ENCODE data around the gene PSD. TPM values are rescaled to one million over a fixed set of nuclear protein-coding genes. Genes with fewer than 3 reads are reported as not detected.

Gene PSD
- total RNA-seq, 2 experiments from 2014 or later = 4.2 to 4.4 TPM

DNA sequence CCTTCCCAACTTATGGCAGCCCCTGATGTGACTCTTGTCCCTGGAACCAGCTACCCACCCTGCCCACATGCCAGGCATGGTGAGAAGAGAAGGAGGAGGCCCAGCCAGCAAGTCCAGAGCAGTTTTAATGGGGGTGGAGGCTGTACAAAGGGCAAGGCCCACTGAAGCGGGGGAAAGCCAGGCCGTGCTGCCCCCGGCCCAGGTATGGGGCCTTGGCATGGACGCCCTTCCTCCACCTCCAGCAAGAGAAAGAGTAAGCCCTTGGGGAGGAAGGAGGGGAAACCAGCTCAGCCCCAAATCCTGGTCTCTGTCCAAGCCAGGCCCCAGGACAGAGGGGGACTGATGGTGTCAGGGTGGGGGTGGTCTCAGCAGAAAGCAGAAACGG, 16.1 kb downstream of the PSD start:
- POLR2A ChIA-PET = interaction anchor here (1.0 kb wide), 1 partner anchor 9 kb away, joined by 3 read pairs; no protein-coding TSS in a partner anchor
- no peak for DNase-seq
- CTCF ChIA-PET = interaction anchor here (1.0 to 13.2 kb wide), 10 partner anchors 8 to 170 kb away, joined by 3 to 213 read pairs (median 4); partner anchors contain the start of gene NFKB2
- no peak overlapping the region for H3K27ac Mint-ChIP-seq
- no peaks in the 10 kb centered on the region for H3K9me3 Mint-ChIP-seq
- no peaks in the 10 kb centered on the region for H3K27me3 Mint-ChIP-seq
- peaks cover 46% of the 10 kb centered on the region for H3K36me3 Mint-ChIP-seq
- peaks cover 26% of the 10 kb centered on the region for H3K4me1 Mint-ChIP-seq (ENCODE audit: low read depth)
- intact Hi-C loops (cut with micrococcal nuclease) = no loop called here
- H3K4me3 Mint-ChIP-seq = no peak overlapping the region

- Mint-ChIP-seq H3K27me3 (no peaks in the 10 kb centered on the region), H3K27ac (no peak overlapping the region), H3K36me3 (peaks cover 51% of the 10 kb centered on the region), H3K4me1 (ENCODE audit: low read depth) (peaks cover 31% of the 10 kb centered on the region), H3K4me3 (no peak overlapping the region), H3K9me3 (no peaks in the 10 kb centered on the region)
- no peak for DNase-seq
- intact Hi-C loops (cut with micrococcal nuclease) = no loop called here
- POLR2A ChIA-PET = interaction anchor here (0.9 to 1.0 kb wide), 2 partner anchors 8 to 14 kb away, joined by 3 read pairs; no protein-coding TSS in a partner anchor
- CTCF ChIA-PET = interaction anchor here (1.0 to 13.2 kb wide), 4 partner anchors 7 to 170 kb away, joined by 3 to 213 read pairs (median 24); partner anchors contain the start of gene NFKB2
Observed at GRCh38 chr10:102401735-102402511, 16.7 kb downstream of the PSD start.

- peaks cover 58% of the 10 kb centered on the region for H3K36me3 Mint-ChIP-seq
- no peaks in the 10 kb centered on the region for H3K9me3 Mint-ChIP-seq
- H3K27ac Mint-ChIP-seq = peak overlapping the region; percentile 2
- peaks cover 38% of the 10 kb centered on the region for H3K4me1 Mint-ChIP-seq (ENCODE audit: low read depth)
- CTCF ChIA-PET = interaction anchor here (2.3 to 13.2 kb wide), 2 partner anchors 77 to 169 kb away, joined by 8 to 213 read pairs; no protein-coding TSS in a partner anchor
- intact Hi-C loops (cut with micrococcal nuclease) = no loop called here
- DNase-seq = no peak
- POLR2A ChIA-PET = interaction anchor here (0.9 kb wide), 1 partner anchor 14 kb away, joined by 3 read pairs; no protein-coding TSS in a partner anchor
- no peak overlapping the region for H3K4me3 Mint-ChIP-seq
- H3K27me3 Mint-ChIP-seq = no peaks in the 10 kb centered on the region
Observed at GRCh38 chr10:102401342-102401654, 17.3 kb downstream of the PSD start.

DNA sequence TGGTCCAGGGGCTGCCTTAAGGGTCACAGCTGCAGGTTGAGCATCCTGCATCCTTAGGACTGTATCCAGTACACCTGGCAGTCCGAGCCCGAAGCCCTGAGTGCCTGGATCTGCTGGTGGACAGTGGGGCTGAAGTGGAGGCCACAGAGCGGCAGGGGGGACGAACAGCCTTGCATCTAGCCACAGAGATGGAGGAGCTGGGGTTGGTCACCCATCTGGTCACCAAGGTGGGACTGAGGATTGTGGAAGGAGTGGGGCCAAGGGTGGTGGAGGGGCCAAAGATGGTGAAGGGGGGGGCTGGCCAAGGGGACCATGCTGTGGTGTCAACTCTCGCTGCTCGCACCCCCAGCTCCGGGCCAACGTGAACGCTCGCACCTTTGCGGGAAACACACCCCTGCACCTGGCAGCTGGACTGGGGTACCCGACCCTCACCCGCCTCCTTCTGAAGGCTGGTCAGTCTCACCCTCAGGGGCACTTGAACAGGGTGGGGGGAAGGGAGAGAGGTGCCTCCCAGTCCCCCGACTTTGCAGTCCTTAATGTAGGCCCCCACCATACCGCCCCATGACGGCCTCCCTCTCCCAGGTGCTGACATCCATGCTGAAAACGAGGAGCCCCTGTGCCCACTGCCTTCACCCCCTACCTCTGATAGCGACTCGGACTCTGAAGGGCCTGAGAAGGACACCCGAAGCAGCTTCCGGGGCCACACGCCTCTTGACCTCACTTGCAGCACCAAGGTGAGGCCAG, 17.8 kb downstream of the PSD start:
- H3K4me3 Mint-ChIP-seq = peak overlapping the region; percentile 37
- no peak for DNase-seq
- POLR2A ChIA-PET = interaction anchor here (2.5 to 7.9 kb wide), 2 partner anchors 9 to 21 kb away, joined by 10 to 84 read pairs; partner anchors contain the start of gene FBXL15
- H3K27me3 Mint-ChIP-seq = no peaks in the 10 kb centered on the region
- H3K9me3 Mint-ChIP-seq = no peaks in the 10 kb centered on the region
- CTCF ChIA-PET = interaction anchor here (0.6 to 13.2 kb wide), 12 partner anchors 9 to 231 kb away, joined by 3 to 213 read pairs (median 10); partner anchors contain the start of genes C10orf95, CUEDC2 and FBXL15
- H3K27ac Mint-ChIP-seq = peak overlapping the region; percentile 42
- peaks cover 63% of the 10 kb centered on the region for H3K36me3 Mint-ChIP-seq
- intact Hi-C loops (cut with micrococcal nuclease) = no loop called here
- peaks cover 40% of the 10 kb centered on the region for H3K4me1 Mint-ChIP-seq (ENCODE audit: low read depth)

DNA sequence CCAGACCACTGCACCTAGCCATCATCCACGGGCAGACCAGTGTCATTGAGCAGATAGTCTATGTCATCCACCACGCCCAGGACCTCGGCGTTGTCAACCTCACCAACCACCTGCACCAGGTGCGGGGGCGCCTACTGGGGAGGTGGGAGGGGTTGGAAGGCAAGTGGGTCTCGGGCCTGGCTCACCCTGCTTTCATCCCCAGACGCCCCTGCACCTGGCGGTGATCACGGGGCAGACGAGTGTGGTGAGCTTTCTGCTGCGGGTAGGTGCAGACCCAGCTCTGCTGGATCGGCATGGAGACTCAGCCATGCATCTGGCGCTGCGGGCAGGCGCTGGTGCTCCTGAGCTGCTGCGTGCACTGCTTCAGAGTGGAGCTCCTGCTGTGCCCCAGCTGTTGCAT, 18.5 kb downstream of the PSD start:
- no peaks in the 10 kb centered on the region for H3K9me3 Mint-ChIP-seq
- H3K27me3 Mint-ChIP-seq = no peaks in the 10 kb centered on the region
- peaks cover 67% of the 10 kb centered on the region for H3K36me3 Mint-ChIP-seq
- H3K4me3 Mint-ChIP-seq = peak overlapping the region; percentile 68
- intact Hi-C loops (cut with micrococcal nuclease) = no loop called here
- CTCF ChIA-PET = interaction anchor here (0.6 to 13.2 kb wide), 26 partner anchors 8 to 281 kb away, joined by 3 to 213 read pairs (median 6); partner anchors contain the start of genes C10orf95, CUEDC2 and FBXL15
- DNase-seq = no peak
- H3K4me1 Mint-ChIP-seq (ENCODE audit: low read depth) = peaks cover 40% of the 10 kb centered on the region
- peak overlapping the region; percentile 74 for H3K27ac Mint-ChIP-seq
- POLR2A ChIA-PET = interaction anchor here (0.6 to 7.9 kb wide), 5 partner anchors 9 to 171 kb away, joined by 3 to 84 read pairs (median 9); partner anchors contain the start of genes CUEDC2 and FBXL15

DNA sequence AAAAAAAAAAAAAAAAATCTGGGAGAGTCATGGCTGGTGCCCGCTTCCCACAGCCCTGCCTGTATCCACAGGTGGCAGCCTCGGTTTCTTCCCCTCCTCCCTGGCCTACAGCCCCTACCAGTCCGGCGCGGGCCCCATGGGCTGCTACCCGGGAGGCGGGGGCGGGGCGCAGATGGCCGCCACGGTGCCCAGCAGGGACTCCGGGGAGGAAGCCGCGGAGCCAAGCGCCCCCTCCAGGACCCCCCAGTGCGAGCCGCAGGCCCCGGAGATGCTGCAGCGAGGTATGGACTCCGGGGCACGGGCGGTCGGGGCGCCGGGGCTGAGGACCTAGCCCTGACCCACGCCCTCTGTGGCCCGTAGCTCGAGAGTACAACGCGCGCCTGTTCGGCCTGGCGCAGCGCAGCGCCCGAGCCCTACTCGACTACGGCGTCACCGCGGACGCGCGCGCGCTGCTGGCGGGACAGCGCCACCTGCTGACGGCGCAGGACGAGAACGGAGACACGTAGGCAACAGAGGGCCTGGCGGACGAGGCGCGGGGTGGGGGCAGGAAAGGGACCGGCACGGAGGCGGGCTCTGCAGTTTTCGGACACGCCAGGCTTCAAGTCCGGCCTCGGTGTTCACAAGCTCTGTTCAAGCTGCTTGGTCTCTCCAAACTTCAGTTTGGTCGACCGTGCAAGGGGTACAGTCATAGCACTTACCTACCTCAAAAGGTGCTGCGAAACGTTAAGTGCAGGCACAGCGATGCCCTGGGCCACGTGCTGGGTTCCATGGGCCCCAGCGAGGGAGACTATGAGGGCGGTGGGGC, 19.2 kb downstream of the PSD start:
- peaks cover 40% of the 10 kb centered on the region for H3K4me1 Mint-ChIP-seq (ENCODE audit: low read depth)
- intact Hi-C loops (cut with micrococcal nuclease) = no loop called here
- peak overlapping the region; percentile 68 for H3K4me3 Mint-ChIP-seq
- no peaks in the 10 kb centered on the region for H3K9me3 Mint-ChIP-seq
- H3K27ac Mint-ChIP-seq = peak overlapping the region; percentile 74
- CTCF ChIA-PET = interaction anchor here (0.6 to 13.2 kb wide), 35 partner anchors 8 to 281 kb away, joined by 3 to 213 read pairs (median 5); partner anchors contain the start of genes C10orf95, CUEDC2, ELOVL3 and FBXL15
- POLR2A ChIA-PET = interaction anchor here (0.6 to 7.9 kb wide), 10 partner anchors 10 to 1961 kb away, joined by 3 to 84 read pairs (median 6); partner anchors contain the start of genes C10orf95, CUEDC2 and FBXL15
- DNase-seq = peak; percentile 92
- H3K36me3 Mint-ChIP-seq = peaks cover 71% of the 10 kb centered on the region
- no peaks in the 10 kb centered on the region for H3K27me3 Mint-ChIP-seq

GRCh38 chr10:102398172-102399020, 20.2 kb downstream of the PSD start:
- DNase-seq = no peak
- peaks cover 42% of the 10 kb centered on the region for H3K4me1 Mint-ChIP-seq (ENCODE audit: low read depth)
- POLR2A ChIA-PET = interaction anchor here (0.7 to 7.9 kb wide), 8 partner anchors 9 to 312 kb away, joined by 3 to 84 read pairs (median 6); partner anchors contain the start of genes C10orf95, CUEDC2 and FBXL15
- H3K4me3 Mint-ChIP-seq = peak overlapping the region; percentile 68
- no peaks in the 10 kb centered on the region for H3K9me3 Mint-ChIP-seq
- peak overlapping the region; percentile 64 for H3K27ac Mint-ChIP-seq
- H3K27me3 Mint-ChIP-seq = no peaks in the 10 kb centered on the region
- intact Hi-C loops (cut with micrococcal nuclease) = no loop called here
- CTCF ChIA-PET = interaction anchor here (0.7 to 13.2 kb wide), 22 partner anchors 9 to 263 kb away, joined by 3 to 213 read pairs (median 6); partner anchors contain the start of genes C10orf95, CUEDC2, ELOVL3 and FBXL15
- H3K36me3 Mint-ChIP-seq = peaks cover 67% of the 10 kb centered on the region

GRCh38 chr10:102397222-102398171, 21.1 kb downstream of the PSD start:
- ChIA-PET POLR2A (interaction anchor here (0.6 to 7.9 kb wide), 4 partner anchors 8 to 59 kb away, joined by 3 to 84 read pairs (median 4); partner anchors contain the start of gene FBXL15), CTCF (interaction anchor here (1.1 to 13.2 kb wide), 7 partner anchors 8 to 228 kb away, joined by 4 to 213 read pairs (median 32); partner anchors contain the start of gene FBXL15)
- Mint-ChIP-seq H3K27me3 (no peaks in the 10 kb centered on the region), H3K4me1 (ENCODE audit: low read depth) (peaks cover 49% of the 10 kb centered on the region), H3K27ac (peak overlapping the region; percentile 99), H3K4me3 (peak overlapping the region; percentile 94), H3K36me3 (peaks cover 67% of the 10 kb centered on the region), H3K9me3 (no peaks in the 10 kb centered on the region)
- intact Hi-C loops (cut with micrococcal nuclease) = no loop called here
- peak; percentile 33 for DNase-seq

- H3K36me3 Mint-ChIP-seq = peaks cover 61% of the 10 kb centered on the region
- peaks cover 52% of the 10 kb centered on the region for H3K4me1 Mint-ChIP-seq (ENCODE audit: low read depth)
- intact Hi-C loops (cut with micrococcal nuclease) = no loop called here
- no peak for DNase-seq
- H3K4me3 Mint-ChIP-seq = peak overlapping the region; percentile 94
- H3K27ac Mint-ChIP-seq = peak overlapping the region; percentile 99
- CTCF ChIA-PET = interaction anchor here (0.8 to 13.2 kb wide), 6 partner anchors 8 to 165 kb away, joined by 3 to 213 read pairs (median 28); partner anchors contain the start of gene FBXL15
- H3K9me3 Mint-ChIP-seq = no peaks in the 10 kb centered on the region
- POLR2A ChIA-PET = interaction anchor here (1.1 to 7.9 kb wide), 4 partner anchors 9 to 244 kb away, joined by 4 to 84 read pairs (median 20); partner anchors contain the start of genes CUEDC2, FBXL15 and NOLC1
- H3K27me3 Mint-ChIP-seq = no peaks in the 10 kb centered on the region
Observed at GRCh38 chr10:102396730-102397151, 21.8 kb downstream of the PSD start.

Data from activated CD4-positive, alpha-beta memory T cell treated with anti-CD3 and anti-CD28 coated beads for 36 hours (primary cell).